Sigmoid colon (tissue), 7 donors: ENCODE measurements around the gene SLAMF1. TPM values are rescaled to one million over a fixed set of nuclear protein-coding genes. Genes with fewer than 3 reads are reported as not detected.

Experiments used
- DNase-seq: peaks from one replicate; pipeline ENCODE4 v3.0.0-alpha.2; 2019
- H3K27ac ChIP-seq, 4 donors: fragments of 200-600 bp; sonication (generic); one replicate each; pipeline ENCODE4 v1.5.1; 2016 to 2019; ENCODE audit warnings: mild to moderate bottlenecking in 1 of 4
- H3K27me3 ChIP-seq, 3 donors: fragments of 200-600 bp; sonication (generic); one replicate each; pipeline ENCODE4 v1.5.1; 2019; ENCODE audit warnings: mild to moderate bottlenecking in 1 of 3
- H3K36me3 ChIP-seq, 4 donors: fragments of 200-600 bp; sonication (generic); one replicate each; pipeline ENCODE4 v1.5.1; 2016 to 2019
- H3K4me1 ChIP-seq, 4 donors: fragments of 200-600 bp; sonication (generic); one replicate each; pipeline ENCODE4 v1.5.1; 2017 to 2019
- H3K4me3 ChIP-seq, 4 donors: fragments of 200-600 bp; sonication (generic); one replicate each; pipeline ENCODE4 v1.5.1; 2017 to 2019; ENCODE audit warnings: mild to moderate bottlenecking in 2 of 4, moderate library complexity in 1 of 4
- H3K9me3 ChIP-seq, 4 donors: fragments of 200-600 bp in 3 of 4; sonication (generic) in 3 of 4; one replicate each; pipeline versions ENCODE4 v1.5.1 to v1.6.1; 2013 to 2019
- EP300 ChIP-seq, 4 donors: sonication (generic); formaldehyde crosslinking; IDR thresholded peaks; one replicate each; pipeline ENCODE4 v1.6.1; 2017; ENCODE audit warnings: antibody characterized with exemption in 4 of 4
- POLR2A ChIP-seq, 2 donors: fragments of 450-650 bp; IDR thresholded peaks; one replicate each; pipeline ENCODE4 v1.6.1; 2016; ENCODE audit warnings: antibody characterized with exemption in 2 of 2, mild to moderate bottlenecking in 2 of 2, moderate library complexity in 2 of 2
- POLR2AphosphoS5 ChIP-seq, 4 donors: sonication (generic); formaldehyde crosslinking; IDR thresholded peaks; one replicate each; pipeline ENCODE4 v1.6.1; 2017; ENCODE audit warnings: antibody characterized with exemption in 4 of 4
- WGBS, 2 donors: extraction: QIAGEN DNeasy Blood & Tissue Kit; methylation state at CpG; one replicate each; pipeline ENCODE4 v1.1.7; 2013; 5-methylcytosine and 5-hydroxymethylcytosine counted together
- intact Hi-C: fragments of 100-400 bp; cut with DNase I; formaldehyde crosslinking; loops from one replicate; pipeline ENCODE4 v1.15.1; 2023
- polyA plus RNA-seq, 3 donors: library from polyadenylated mRNA; stranded (reverse); fragments of 200-250 nt; gene quantifications; one replicate each; pipeline ENCODE4 v1.2.3, GENCODE V29; 2013
- total RNA-seq, 4 donors: library from RNA; depleted of rRNA; stranded (reverse); fragments of >200 nt; gene quantifications; one replicate each; pipeline ENCODE4 v1.1.0, GENCODE V29; 2016
- TF ChIP-seq, protein P1 (sequence below), 4 experiments: fragments of 450-650 bp in 3 of 4; fragments of 200-600 bp in 1 of 4; IDR thresholded peaks; one replicate each; pipeline ENCODE4 v1.5.1; 2016 to 2019; ENCODE audit warnings: antibody characterized with exemption in 4 of 4, mild to moderate bottlenecking in 3 of 4, moderate library complexity in 2 of 4
- donor health status: healthy with polysubstance abuse.
- donor health status: Bipolar disorder and iron deficiency.
- donor health status: healthy.

The SLAMF1 gene
- total and polyA plus RNA-seq, 7 donors: under 0.01 to 6.1 (median 0.28) TPM; not detected in 2

DNA sequence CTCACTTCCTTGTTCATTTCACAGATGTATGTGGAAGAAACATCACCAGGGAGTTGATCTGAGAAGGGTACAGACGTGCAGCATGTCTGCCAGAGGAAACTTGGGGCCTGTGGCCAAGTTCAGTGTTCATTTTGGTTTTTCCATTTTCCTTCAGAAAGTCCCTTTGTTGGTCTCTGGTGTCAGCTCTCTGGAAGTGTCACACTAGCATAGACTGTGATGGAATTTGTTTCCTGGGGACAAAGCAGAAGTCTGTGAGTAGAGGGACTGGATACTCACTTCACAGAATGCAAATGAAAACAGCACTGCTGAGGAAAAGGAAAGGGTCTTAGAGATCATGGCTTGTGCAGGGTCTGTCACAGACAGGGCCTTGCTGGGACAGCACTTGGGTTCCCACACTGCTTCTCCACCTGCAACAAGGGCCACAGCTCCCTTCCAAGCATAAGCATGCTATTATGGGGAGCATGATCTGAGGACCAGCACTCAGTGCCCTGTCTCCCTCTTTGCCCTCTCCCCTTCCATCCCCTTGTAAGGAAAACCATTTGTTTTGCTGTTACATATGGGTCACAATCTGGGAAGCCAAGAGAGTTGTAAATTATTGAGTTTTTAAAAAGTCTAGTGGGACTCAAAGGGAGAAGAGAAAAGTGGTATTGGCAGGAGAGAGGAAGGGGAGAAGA, 36.1 kb downstream of the SLAMF1 start:
- DNase-seq: no peak
- 27 to 60% methylated on average over 1 of the region's 1 CpG for WGBS, 2 donors
- intact Hi-C loops: no loop called here
- H3K4me1 ChIP-seq: no peaks in the 10 kb centered on the region
- H3K27me3 ChIP-seq: peaks cover 0 to 4% (median 0%) of the 10 kb centered on the region in 3 donors
- H3K36me3 ChIP-seq: no peaks in the 10 kb centered on the region
- H3K9me3 ChIP-seq: no peaks in the 10 kb centered on the region
- no peak overlapping the region for H3K27ac ChIP-seq
- no peak overlapping the region for H3K4me3 ChIP-seq
- TF ChIP-seq EP300 (IDR thresholded peaks at IDR 0.05) (no peak), POLR2AphosphoS5 (IDR thresholded peaks at IDR 0.05) (no peak), POLR2A (IDR thresholded peaks at IDR 0.05) (no peak)
- TF ChIP-seq, protein P1, sequence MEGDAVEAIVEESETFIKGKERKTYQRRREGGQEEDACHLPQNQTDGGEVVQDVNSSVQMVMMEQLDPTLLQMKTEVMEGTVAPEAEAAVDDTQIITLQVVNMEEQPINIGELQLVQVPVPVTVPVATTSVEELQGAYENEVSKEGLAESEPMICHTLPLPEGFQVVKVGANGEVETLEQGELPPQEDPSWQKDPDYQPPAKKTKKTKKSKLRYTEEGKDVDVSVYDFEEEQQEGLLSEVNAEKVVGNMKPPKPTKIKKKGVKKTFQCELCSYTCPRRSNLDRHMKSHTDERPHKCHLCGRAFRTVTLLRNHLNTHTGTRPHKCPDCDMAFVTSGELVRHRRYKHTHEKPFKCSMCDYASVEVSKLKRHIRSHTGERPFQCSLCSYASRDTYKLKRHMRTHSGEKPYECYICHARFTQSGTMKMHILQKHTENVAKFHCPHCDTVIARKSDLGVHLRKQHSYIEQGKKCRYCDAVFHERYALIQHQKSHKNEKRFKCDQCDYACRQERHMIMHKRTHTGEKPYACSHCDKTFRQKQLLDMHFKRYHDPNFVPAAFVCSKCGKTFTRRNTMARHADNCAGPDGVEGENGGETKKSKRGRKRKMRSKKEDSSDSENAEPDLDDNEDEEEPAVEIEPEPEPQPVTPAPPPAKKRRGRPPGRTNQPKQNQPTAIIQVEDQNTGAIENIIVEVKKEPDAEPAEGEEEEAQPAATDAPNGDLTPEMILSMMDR (IDR thresholded peaks at IDR 0.05): no peak

DNA sequence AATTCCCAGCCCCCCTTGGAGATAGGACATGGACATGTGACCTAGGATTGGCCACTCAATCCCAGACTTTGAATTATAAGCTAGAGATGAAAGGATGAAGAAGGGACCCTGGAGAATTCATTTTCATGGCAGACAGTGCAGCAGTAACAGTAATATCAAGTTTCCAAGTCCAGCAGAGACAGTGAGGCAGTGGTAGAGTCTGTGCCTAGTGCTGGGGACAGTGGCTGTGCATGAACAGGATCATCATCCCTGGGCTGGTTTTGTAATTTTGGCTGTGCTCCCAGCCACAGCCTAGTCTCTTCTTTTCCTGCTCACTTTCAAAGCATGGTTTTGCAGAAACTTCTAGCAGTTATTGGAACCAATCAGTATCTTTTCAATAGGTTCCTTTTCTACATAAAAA, 37.9 kb downstream of the SLAMF1 start:
- H3K27ac ChIP-seq: no peak overlapping the region
- no peak for DNase-seq
- no peak for TF ChIP-seq POLR2AphosphoS5 (IDR thresholded peaks at IDR 0.05)
- TF ChIP-seq, protein P1 (IDR thresholded peaks at IDR 0.05): no peak
- no peaks in the 10 kb centered on the region for H3K4me1 ChIP-seq
- no peaks in the 10 kb centered on the region for H3K9me3 ChIP-seq
- no peak overlapping the region for H3K4me3 ChIP-seq
- intact Hi-C loops: loop anchor here (5.0 kb wide), 1 partner anchor 182 kb away; no protein-coding TSS in a partner anchor
- H3K36me3 ChIP-seq: no peaks in the 10 kb centered on the region
- H3K27me3 ChIP-seq: peaks cover 0 to 4% (median 0%) of the 10 kb centered on the region in 3 donors

DNA sequence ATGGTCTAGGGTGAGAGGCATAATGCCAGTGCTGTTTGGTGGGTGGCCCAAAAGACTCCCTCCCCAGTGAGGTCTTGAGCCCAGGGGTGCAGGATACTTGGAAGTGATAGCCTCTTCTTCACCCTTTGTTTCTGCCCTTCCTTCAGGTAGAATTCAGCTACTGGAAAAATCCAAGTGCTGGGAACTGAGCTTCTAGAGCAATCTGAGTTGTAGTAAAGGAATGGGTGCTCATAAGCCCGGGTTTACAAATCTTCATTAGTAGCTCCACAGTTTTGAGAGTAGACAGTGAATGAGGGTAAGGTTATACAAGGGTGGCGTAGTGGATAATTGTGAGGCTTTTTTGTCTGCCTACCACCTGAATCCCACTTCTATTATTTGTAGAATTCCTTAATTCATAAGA, 38.3 kb downstream of the SLAMF1 start:
- no peak for TF ChIP-seq POLR2AphosphoS5 (IDR thresholded peaks at IDR 0.05)
- no peak for TF ChIP-seq POLR2A (IDR thresholded peaks at IDR 0.05)
- no peak for TF ChIP-seq EP300 (IDR thresholded peaks at IDR 0.05)
- TF ChIP-seq, protein P1 (IDR thresholded peaks at IDR 0.05): no peak
- H3K27ac ChIP-seq: no peak overlapping the region
- intact Hi-C loops: loop anchor here (5.0 kb wide), 1 partner anchor 181 kb away; no protein-coding TSS in a partner anchor

DNA sequence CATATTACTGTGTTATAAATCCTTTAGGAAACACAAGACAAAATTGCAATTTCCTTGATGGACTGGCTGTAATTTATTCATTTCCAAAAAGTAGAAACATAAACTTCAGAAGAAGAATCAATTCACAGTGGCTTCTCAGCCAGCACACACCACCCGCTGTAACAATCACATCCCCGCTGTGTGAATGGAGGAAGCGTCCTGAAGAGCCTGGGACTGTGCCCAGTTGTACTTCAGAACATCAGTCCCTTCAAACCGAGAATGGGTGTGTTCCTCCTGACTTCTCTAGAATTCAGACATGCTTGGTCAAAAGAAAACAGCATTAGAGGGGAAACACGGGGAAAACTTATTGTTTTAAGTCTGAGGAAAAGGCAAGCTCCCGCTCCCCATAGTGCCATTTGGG, 38.8 kb downstream of the SLAMF1 start:
- Histone ChIP-seq H3K27me3 (peaks cover 0 to 4% (median 0%) of the 10 kb centered on the region in 3 donors), H3K4me1 (no peaks in the 10 kb centered on the region), H3K27ac (no peak overlapping the region), H3K36me3 (no peaks in the 10 kb centered on the region), H3K4me3 (no peak overlapping the region), H3K9me3 (no peaks in the 10 kb centered on the region)
- intact Hi-C loops: loop anchor here (5.0 kb wide), 1 partner anchor 181 kb away; no protein-coding TSS in a partner anchor
- DNase-seq: no peak
- WGBS, 2 donors: 83 to 84% methylated on average over 6 of the region's 6 CpGs
- TF ChIP-seq, protein P1 (IDR thresholded peaks at IDR 0.05): no peak
- TF ChIP-seq POLR2AphosphoS5 (IDR thresholded peaks at IDR 0.05) (no peak), EP300 (IDR thresholded peaks at IDR 0.05) (no peak), POLR2A (IDR thresholded peaks at IDR 0.05) (no peak)

More for the DNA sequence above, 38.3 kb downstream of the SLAMF1 start:
- WGBS, 2 donors: 48 to 49% methylated on average over 2 of the region's 2 CpGs
- DNase-seq: no peak
- no peaks in the 10 kb centered on the region for H3K9me3 ChIP-seq
- peaks cover 0 to 4% (median 0%) of the 10 kb centered on the region in 3 donors for H3K27me3 ChIP-seq
- H3K4me1 ChIP-seq: no peaks in the 10 kb centered on the region
- H3K36me3 ChIP-seq: no peaks in the 10 kb centered on the region
- no peak overlapping the region for H3K4me3 ChIP-seq
